KMS-11 (cell line): ENCODE data around the gene TAS2R8.

Experiments used
- H2AFZ ChIP-seq: fragments of 200-600 bp; sonication (generic); 2 replicates; pipeline ENCODE4 v1.6.1; 2016; ENCODE audit warnings: antibody characterized with exemption, mixed run types, low read depth
- H3K27ac ChIP-seq: fragments of 200-600 bp; sonication (generic); 2 replicates; pipeline ENCODE4 v1.6.1; 2016; ENCODE audit warnings: mild to moderate bottlenecking, mixed run types
- H3K27me3 ChIP-seq: fragments of 200-600 bp; sonication (generic); 2 replicates; pipeline ENCODE4 v1.6.1; 2017; ENCODE audit warnings: mild to moderate bottlenecking, low read depth, mixed run types, moderate library complexity; ENCODE audit not compliant: insufficient read depth
- H3K36me3 ChIP-seq: fragments of 200-600 bp; sonication (generic); 2 replicates; pipeline ENCODE4 v1.6.1; 2017; ENCODE audit warnings: mild to moderate bottlenecking, mixed run types; ENCODE audit not compliant: insufficient read depth
- H3K4me1 ChIP-seq: fragments of 200-600 bp; sonication (generic); 2 replicates; pipeline ENCODE4 v1.6.1; 2016; ENCODE audit warnings: mild to moderate bottlenecking, low read depth, mixed run types; ENCODE audit not compliant: poor library complexity, severe bottlenecking
- H3K4me2 ChIP-seq: fragments of 200-600 bp; sonication (generic); 2 replicates; pipeline ENCODE4 v1.7.0; 2016; ENCODE audit warnings: mild to moderate bottlenecking, mixed run types
- H3K4me3 ChIP-seq: fragments of 200-600 bp; sonication (generic); IDR thresholded peaks from 2 replicates; pipeline ENCODE4 v1.6.1; 2017; ENCODE audit warnings: low read depth, low read length, mixed read lengths; ENCODE audit not compliant: insufficient read depth
- H3K79me2 ChIP-seq: fragments of 200-600 bp; sonication (generic); 2 replicates; pipeline ENCODE4 v1.6.1; 2016; ENCODE audit warnings: low read depth, mixed run types; ENCODE audit not compliant: insufficient read depth
- H3K9ac ChIP-seq: fragments of 200-600 bp; sonication (generic); 2 replicates; pipeline ENCODE4 v1.6.1; 2016; ENCODE audit warnings: mild to moderate bottlenecking, mixed run types
- H4K20me1 ChIP-seq: fragments of 200-600 bp; sonication (generic); 2 replicates; pipeline ENCODE4 v1.6.1; 2016; ENCODE audit warnings: mild to moderate bottlenecking, mixed run types; ENCODE audit not compliant: insufficient read depth
- CTCF ChIP-seq: fragments of 200-600 bp; sonication (generic); conservative IDR thresholded peaks from 2 replicates; pipeline ENCODE4 v1.6.1; 2017; ENCODE audit warnings: low read depth, mild to moderate bottlenecking, antibody characterized with exemption, low read length, moderate library complexity, mixed read lengths

Gene TAS2R8

GRCh38 chr12:10807186-10807585 is at the start of gene TAS2R8:
Gene TAS2R8, minus strand, starts transcription at chr12:10807286. Its CDS starts 306 bp downstream, at chr12:10806980.
- Histone ChIP-seq H3K4me3 (no peak within 1 kb of the TSS), H3K4me1 (no peaks in the 10 kb centered on the region), H3K36me3 (no peaks in the 10 kb centered on the region), H2AFZ (no peak within 1 kb of the TSS), H3K27me3 (no peaks in the 10 kb centered on the region), H4K20me1 (no peaks in the 10 kb centered on the region), H3K27ac (no peak within 1 kb of the TSS), H3K79me2 (no peaks in the 10 kb centered on the region), H3K4me2 (no peak within 1 kb of the TSS), H3K9ac (no peak within 1 kb of the TSS)
- no peak for TF ChIP-seq CTCF

- Histone ChIP-seq H3K4me3 (no peak overlapping the region), H4K20me1 (no peaks in the 10 kb centered on the region), H2AFZ (no peak overlapping the region), H3K4me1 (no peaks in the 10 kb centered on the region), H3K27me3 (no peaks in the 10 kb centered on the region), H3K36me3 (no peaks in the 10 kb centered on the region), H3K79me2 (no peaks in the 10 kb centered on the region), H3K9ac (no peak overlapping the region), H3K4me2 (no peak overlapping the region), H3K27ac (no peak overlapping the region)
- TF ChIP-seq CTCF = no peak
Measured at GRCh38 chr12:10855807-10856206, 48.7 kb upstream of the TAS2R8 start.

- Histone ChIP-seq H3K79me2 (no peaks in the 10 kb centered on the region), H3K4me2 (no peak overlapping the region), H3K9ac (no peak overlapping the region), H2AFZ (no peak overlapping the region), H3K4me3 (no peak overlapping the region), H4K20me1 (no peaks in the 10 kb centered on the region), H3K4me1 (no peaks in the 10 kb centered on the region), H3K27me3 (no peaks in the 10 kb centered on the region), H3K36me3 (no peaks in the 10 kb centered on the region), H3K27ac (no peak overlapping the region)
- no peak for TF ChIP-seq CTCF
Measured at GRCh38 chr12:10853776-10854175, 46.7 kb upstream of the TAS2R8 start.

GRCh38 chr12:10851243-10851858 is 44.3 kb upstream of the TAS2R8 start:
- Histone ChIP-seq H3K4me3 (no peak overlapping the region), H3K9ac (no peak overlapping the region), H3K79me2 (no peaks in the 10 kb centered on the region), H3K4me1 (no peaks in the 10 kb centered on the region), H2AFZ (no peak overlapping the region), H3K27me3 (no peaks in the 10 kb centered on the region), H3K27ac (no peak overlapping the region), H3K36me3 (no peaks in the 10 kb centered on the region), H4K20me1 (no peaks in the 10 kb centered on the region), H3K4me2 (no peak overlapping the region)
- TF ChIP-seq CTCF = no peak
